Stimulated activated CD4-positive, alpha-beta T cell treated with anti-CD3 and anti-CD28 coated beads, TNF-alpha, amount 100 ng/mL, for 24 hours (primary cell): ENCODE measurements around the gene GPR12.

Experiments used
- DNase-seq, 3 experiments: peaks; one replicate each; pipeline ENCODE4 v3.0.0-alpha.2; 2020; ENCODE audit warnings: low read depth in 3 of 3

Gene GPR12

GRCh38 chr13:26759907-26760831 lies at the start of gene GPR12:
Gene GPR12, minus strand, starts transcription at chr13:26760786. Its CDS starts 959 bp downstream, at chr13:26759827.
- no peak for DNase-seq

GRCh38 chr13:26810095-26810494 lies 49.5 kb upstream of the GPR12 start:
- DNase-seq = no peak

- DNase-seq = no peak
These were observed 46.3 kb upstream of the GPR12 start for GRCh38 chr13:26806891-26807290.

GRCh38 chr13:26787961-26788360 lies 27.4 kb upstream of the GPR12 start:
- no peak for DNase-seq

GRCh38 chr13:26786651-26787295 lies 26.2 kb upstream of the GPR12 start:
- no peak for DNase-seq

- DNase-seq = peak; percentile 5 to 46 (median 19)
These were observed 25.4 kb upstream of the GPR12 start for GRCh38 chr13:26785838-26786630.

GRCh38 chr13:26784704-26785639 lies 24.4 kb upstream of the GPR12 start:
- DNase-seq = no peak

GRCh38 chr13:26780411-26780810 lies 19.8 kb upstream of the GPR12 start:
- DNase-seq = no peak

GRCh38 chr13:26779321-26779720 lies 18.7 kb upstream of the GPR12 start:
- DNase-seq = no peak

GRCh38 chr13:26772531-26772930 lies 11.9 kb upstream of the GPR12 start:
- no peak for DNase-seq

- DNase-seq = no peak
These were observed 11.2 kb upstream of the GPR12 start for GRCh38 chr13:26771796-26772195.

GRCh38 chr13:26762745-26763345 lies 2.3 kb upstream of the GPR12 start:
- no peak for DNase-seq

- no peak for DNase-seq
These were observed 421 bp upstream of the GPR12 start for GRCh38 chr13:26760832-26761582.

GRCh38 chr13:26759249-26759906 lies 1.2 kb downstream of the GPR12 start:
- DNase-seq = no peak

GRCh38 chr13:26758496-26759157 lies 2.0 kb downstream of the GPR12 start:
- no peak for DNase-seq

GRCh38 chr13:26756961-26757360 lies 3.6 kb downstream of the GPR12 start:
- no peak for DNase-seq

- no peak for DNase-seq
These were observed 7.9 kb downstream of the GPR12 start for GRCh38 chr13:26752671-26753070.

GRCh38 chr13:26749905-26750304 lies 10.7 kb downstream of the GPR12 start:
- DNase-seq = no peak

- DNase-seq = no peak
These were observed 11.3 kb downstream of the GPR12 start for GRCh38 chr13:26749285-26749684.
